HG02943 (cell line): ENCODE results near the gene HEY2.

Experiments
- ATAC-seq: cut with Tn5 transposase; IDR thresholded peaks from one replicate; pipeline ENCODE4 v1.9.1; 2021; ENCODE audit warnings: mild to moderate bottlenecking, low read depth, moderate library complexity; ENCODE audit not compliant: unreplicated experiment

The HEY2 gene

DNA sequence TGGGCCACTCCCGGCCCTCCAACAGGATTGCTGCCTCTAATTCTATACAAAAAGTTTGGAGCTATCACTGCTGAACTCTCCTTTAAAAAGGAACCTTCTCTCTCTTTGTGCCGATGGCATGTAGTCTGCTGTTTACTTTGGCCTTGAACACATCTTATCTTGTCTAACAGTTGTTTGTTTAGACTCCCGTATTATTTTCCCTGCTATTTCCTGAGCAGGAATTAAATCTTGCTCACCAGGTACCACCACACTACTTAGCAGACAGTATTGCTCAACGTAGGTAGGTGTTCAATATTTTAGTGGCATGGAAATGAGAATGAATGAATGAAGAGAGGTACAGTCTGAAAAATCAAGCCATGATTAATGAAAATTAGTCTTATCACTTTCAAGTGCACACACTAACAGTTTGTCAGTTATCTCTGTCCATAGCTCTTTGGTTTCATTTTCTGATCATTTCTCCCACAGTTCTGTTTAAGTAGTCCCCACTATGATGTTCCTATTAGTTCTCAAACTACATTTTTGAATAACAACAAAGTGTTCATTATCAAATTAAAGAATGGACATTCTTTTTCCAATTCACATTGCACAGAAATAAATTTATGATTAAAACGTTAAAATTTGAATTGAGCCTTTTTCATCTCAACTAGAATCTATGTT, 6.8 kb upstream of the HEY2 start:
- no peak for ATAC-seq

DNA sequence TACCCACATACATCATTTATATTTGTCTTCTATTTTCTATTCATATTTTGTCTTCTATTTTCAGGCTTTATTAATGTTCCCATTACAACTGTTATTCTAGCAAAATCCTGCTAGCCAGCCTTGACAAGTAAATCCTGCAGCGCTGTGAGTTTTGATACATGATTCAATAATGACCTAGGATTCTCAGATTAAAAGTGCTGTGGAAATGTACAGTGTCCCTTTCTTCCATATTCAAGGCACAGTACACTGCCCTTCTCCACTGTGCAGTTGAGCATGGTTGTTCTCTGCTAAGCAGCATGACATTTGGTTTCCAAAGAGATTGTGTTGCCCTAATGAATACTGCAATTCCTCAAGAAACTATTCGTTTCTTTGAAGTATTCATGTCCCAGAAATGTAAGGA, 5.8 kb upstream of the HEY2 start:
- ATAC-seq, result no peak

DNA sequence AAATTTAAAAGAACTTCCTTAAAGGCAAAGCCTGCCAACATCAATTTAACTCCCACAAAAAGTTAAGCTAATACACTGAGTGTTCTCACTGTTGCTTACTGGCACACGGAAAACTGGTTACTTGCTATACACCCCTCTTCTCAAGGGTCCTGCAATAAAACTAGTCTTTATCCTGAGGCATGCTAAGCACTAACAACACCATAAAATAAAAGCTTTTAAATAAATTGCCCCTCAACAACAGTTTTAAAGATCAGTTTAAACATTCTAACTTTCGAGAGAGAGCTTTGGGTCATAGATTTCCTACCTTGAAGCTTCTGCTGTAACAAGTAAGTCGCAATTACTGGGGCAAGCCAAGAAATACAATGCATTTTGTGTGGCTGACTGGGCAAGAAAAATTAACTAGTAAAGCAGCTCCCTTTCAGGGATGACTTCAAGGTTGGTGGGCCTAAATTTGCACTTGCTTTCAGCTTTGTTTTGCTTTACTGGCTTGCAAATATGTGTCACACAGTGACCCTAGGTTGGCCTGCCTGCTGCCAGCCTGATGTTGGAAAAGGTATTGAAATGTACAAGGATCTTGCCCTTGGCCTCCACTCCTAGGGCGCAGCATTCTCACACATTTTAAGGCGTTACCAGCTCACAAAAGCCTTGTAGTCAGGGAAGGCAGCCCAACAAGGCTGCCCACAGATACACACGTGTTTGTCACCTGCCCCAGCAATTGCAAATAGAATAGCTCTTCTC, 4.0 kb upstream of the HEY2 start:
- ATAC-seq, result no peak

DNA sequence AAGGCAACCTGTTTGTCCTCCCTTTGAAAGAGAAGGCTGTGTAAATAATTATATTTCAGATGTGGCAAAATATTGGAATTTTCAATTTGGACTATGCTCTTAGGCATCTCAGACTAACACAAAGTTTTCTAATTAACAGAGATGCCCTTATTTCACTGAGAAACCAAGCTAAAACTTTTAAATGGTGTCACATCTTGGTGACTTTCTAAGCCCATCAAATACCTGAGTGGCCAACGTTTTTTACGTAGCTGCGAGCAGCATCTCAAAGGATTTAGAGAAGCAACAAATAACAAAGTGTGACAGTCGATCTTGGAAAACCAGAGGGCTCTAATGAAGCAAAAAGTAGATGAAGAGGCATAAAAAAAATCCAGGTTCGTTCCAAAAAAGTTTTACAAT, 3.4 kb upstream of the HEY2 start:
- no peak for ATAC-seq

DNA sequence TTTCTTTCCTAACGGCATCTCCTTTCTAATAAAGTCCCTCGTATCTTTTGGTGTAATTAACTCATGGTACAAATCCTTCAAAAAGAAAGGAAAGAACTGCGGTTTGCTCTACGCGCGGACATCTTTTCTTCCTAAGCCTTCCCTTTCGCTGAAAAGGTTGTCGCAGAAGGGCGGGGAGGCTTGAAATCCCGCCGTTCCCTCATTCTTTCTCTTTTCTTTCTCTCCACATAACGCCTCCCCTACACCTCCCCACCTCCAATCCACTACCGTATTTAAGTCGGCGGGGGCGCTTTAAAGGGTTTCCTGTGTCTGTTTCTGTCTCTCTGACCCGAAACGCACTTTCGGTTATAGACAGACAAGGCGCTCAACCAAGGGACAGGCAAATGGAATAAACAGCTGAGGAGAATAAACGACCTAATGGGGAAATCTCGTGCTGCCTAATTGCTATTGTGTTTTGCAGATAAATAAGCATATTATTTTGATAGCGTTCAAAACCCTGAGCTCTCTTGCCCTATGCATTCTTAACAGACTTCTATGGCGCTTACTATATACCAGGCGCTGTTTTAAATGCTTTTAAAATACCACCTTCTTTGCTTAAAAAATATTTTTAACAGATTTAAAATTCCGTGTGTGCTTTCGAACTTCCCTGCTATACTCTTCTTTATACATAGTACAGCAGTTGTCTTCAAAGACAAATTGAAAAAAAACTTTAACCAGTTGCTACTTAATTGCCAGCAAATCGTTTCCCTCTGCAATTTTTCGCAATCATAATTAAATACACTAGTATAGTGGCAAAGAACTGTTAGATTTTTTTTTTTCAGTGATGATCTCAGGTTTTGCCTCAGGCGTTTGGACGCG, 2.5 kb upstream of the HEY2 start:
- peak; percentile 53 for ATAC-seq

DNA sequence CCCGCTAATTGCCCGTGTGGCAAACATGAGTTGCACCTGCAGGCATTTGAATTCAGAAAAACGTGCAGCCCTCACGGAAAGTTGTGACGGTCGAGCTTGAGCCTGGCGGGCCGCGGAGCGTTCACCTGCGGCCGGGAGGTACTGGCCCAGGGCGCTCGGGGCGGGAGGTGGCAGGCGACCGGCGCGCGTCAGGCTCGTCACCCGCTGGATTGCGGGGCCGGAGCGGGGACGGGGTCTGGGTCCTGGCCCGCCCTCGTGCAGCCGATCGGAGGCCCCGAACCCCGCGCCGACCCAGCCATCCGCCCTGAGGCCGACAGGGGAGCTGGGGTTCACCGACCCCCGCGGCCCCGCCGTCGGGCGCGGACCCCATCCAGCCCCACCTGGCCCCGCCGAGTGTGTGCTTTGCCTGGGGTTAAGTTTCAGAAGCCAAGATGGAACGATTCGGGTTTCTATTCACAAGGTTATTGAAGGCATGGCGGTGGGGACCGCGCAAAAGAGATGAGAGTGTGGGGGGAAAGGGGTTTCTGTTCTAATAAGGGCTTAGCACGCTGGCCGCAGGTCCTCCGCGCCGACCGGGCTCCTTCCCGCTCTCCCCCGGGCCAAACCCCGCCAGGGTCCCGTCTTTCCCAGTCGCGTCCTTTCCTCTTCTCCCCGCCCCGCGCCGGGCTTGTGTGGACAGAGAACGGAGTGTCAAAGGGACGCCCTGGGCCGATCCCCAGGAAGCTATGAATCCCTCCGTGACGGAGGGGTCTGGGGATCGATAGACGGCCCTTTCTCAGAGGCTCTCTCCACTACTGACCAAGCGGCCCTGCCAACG, 1.6 kb upstream of the HEY2 start:
- no peak for ATAC-seq

DNA sequence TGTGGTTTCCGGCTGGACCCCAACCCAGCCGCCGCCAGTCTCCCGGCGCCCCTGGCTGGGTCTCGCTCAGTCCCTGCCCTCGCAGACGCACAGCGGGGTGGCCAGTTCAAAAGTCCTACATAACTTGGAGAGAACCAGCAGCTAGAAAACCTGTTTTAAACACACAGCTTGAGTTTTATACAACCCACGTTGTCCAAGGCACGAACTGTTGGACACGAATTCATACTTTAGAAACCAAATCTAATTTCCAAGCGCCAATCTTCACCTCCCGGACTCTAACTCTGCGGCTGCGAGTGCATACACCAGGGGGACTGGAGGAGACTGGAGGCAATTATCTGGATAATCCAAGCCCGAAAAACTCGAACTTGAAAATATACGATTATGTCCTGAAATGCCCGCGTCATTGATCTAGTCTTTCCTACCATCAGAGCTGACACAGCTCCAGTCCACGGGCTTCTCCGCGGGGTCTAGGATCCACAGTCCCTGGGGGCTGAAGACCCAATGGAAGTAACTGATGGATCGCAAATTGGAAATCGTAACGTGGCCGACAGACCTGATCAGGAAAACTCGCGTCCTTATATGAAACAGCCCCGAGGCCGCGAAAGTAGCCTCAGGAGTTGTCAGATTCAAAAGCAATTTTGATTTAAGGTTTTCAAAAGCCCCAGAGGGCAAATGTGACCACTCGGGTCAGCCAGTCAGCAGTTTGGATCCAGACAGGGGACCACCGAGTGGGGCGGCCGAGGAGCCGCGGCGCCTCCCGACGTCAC, 843 bp upstream of the HEY2 start:
- ATAC-seq, result no peak

DNA sequence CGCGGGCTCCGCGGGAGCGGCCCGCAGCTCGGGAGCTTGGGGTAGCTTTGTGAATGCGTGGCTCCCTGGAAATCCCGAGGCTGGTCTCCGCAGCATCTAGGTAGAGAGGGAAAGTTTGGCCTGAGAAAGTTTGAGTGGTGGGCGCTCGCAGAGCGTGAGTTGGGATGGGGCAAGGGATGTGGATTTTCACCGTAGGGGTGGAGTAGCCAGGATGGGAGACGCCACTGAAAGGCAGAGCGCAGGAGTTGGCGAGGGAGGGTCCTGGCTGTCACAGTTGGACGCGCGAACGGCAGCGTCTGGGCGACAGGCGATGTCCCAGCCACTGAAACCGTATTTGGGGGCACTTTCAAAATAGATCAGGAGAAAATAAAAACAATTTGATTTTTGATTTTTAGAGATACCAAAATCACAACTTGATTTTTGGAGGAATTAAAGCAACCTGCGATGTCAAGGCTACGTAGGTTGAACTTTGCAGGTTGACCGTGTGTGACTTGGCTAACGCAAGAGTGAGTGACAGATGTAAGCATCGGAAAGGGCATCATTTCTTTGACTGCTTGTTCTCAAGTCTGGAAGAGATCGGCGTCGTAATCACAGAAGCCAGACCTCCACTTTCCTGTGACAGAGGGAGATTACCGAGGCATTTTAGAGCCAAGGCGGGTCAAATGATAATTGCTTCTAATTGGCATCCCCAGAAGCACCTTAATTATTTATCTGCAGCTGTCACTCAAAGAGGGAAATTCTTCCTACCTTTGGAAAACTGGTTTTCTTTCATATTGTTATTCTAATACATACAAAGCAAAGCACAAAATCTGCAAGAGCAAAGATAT, 646 bp downstream of the HEY2 start:
- ATAC-seq, result no peak

DNA sequence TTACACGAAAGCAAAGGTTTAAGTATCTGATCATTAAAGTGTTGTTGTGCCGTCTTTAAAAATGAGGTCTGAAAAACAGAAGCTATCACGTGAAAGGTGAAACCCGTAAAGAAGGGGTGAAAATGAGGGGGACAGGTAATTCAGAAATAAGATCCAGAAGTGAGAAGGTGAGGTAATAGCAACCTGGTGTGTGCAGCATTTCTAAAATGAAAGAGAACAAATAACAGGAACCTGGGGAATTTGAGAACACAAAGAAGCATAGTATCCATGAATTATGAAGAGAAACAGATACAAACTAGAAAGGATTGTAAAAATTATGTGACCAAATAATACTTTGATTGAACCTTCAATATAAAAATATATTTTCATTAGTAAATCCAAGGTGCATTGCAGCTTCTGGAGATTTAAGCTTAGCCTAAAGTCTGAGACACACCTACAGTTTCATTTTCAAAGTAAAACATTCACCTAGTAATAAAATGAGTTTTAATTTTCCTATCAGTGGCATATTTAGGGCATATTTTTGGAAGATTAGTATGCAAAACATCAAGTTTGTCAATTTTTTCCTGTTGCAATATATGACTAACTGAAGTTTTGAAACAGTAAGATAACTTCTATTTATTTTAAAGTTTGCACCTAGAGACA, 1.4 kb downstream of the HEY2 start:
- ATAC-seq, result no peak

DNA sequence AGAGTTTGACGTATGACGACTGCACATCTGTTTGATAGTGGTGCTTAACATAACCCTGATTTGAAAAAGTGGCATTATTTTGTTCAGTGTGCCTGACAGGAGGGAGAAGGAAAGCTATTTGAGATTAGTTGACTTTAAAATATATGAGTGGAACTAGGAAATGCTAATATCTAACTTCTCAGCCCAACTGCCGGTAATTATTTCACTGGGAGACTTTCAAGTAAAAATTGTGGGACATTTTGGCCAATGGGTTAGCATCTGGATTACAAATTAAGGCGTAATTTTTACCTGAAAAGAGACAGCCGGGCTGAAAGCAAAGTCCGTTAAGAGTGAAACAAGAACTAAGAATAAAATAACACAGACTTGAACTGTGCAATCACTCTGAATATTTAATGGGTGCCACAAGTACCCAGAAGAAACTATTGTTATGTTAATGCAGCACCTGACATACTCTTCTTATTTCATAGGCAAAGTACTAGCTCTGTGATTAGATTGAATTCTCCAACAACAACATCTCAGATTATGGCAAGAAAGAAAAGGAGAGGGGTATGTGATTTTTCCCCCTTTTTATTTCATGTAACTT, 2.0 kb downstream of the HEY2 start:
- ATAC-seq, result no peak

DNA sequence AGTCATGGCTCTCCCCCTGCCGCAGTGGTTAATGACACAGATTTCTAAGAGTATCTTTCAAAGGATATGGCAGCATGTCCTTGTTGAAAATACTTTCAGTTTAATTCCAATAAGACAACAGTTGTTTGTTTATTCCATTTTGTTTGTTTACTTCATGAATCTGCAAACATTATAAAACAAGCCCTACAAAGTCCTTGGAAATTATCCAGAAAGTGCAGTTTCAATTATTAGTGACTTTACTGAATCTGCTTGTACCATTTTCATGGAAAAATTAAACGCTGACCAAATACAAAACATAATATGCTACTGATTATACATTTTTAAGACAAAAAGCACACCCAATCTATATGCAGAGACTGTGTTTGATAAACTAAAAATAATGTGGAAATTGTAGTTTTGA, 3.3 kb downstream of the HEY2 start:
- no peak for ATAC-seq

DNA sequence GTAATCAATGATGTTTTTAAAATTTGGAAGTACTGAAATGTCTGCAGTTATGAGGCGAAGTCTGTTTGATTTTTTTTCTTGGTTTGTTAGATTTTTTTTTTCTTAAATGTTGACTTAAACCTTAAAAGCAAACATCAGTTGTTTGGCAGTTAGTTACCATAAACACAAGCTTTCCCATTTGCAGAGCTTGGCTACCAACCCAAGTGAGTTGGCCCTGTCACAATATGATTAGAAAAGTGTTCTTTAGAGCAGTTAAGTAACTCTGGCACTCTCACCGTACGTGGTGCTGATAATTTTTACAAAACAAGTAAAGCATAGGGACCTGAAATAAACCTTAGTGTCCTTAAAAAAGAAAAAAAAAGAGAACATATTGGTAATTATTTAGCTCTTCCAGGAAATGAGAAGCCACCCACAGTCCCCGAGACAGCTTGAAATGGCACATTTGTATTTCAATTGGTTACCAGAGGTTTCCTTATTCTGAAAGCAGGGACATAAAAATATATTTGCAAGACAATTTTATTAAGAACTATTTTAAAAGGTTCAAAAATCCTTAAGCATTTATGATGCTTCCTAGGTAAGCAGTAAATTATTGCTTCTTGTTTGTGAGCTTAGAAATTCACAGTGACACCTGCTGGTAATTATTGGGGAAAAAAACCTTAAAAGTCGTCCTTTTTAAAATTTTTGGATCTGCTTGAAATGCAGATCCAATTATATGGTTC, 3.9 kb downstream of the HEY2 start:
- no peak for ATAC-seq

DNA sequence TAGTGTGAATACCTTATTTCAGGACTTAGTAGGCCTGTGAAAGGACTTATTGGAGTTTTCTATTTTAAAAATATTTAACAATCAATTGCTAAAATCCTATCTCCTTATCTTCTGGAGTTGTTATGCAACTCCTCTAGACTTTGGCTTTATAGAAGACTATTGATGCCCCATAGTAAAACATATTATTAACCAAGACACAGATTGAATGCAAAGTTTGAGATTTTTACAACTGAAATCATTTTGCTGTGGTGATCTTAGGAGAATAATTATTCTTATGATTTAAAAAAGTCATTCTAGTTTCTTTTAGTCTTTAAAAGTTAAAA, 4.5 kb downstream of the HEY2 start:
- ATAC-seq, result no peak

DNA sequence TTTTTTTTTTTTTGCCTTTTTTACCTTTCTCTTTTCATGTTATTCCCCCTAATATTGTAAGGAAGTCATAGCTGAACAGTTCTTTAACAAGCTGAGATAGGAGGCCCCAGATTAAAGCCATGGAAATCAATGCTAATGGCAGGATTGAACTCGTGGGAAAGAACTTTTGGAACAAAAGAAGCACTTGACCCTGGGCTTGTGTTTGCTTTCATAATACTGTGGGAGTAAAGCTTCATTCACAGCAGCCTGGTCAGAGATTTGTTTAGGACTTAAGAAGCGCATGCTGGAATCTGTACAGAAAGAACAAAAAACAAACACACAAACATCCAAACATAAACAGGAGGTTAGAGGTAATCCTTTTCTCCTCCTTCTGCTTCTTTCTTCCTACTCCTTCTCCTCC, 5.1 kb downstream of the HEY2 start:
- no peak for ATAC-seq

DNA sequence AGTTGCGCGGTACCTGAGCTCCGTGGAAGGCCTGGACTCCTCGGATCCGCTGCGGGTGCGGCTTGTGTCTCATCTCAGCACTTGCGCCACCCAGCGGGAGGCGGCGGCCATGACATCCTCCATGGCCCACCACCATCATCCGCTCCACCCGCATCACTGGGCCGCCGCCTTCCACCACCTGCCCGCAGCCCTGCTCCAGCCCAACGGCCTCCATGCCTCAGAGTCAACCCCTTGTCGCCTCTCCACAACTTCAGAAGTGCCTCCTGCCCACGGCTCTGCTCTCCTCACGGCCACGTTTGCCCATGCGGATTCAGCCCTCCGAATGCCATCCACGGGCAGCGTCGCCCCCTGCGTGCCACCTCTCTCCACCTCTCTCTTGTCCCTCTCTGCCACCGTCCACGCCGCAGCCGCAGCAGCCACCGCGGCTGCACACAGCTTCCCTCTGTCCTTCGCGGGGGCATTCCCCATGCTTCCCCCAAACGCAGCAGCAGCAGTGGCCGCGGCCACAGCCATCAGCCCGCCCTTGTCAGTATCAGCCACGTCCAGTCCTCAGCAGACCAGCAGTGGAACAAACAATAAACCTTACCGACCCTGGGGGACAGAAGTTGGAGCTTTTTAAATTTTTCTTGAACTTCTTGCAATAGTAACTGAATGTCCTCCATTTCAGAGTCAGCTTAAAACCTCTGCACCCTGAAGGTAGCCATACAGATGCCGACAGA, 9.9 kb downstream of the HEY2 start:
- no peak for ATAC-seq

DNA sequence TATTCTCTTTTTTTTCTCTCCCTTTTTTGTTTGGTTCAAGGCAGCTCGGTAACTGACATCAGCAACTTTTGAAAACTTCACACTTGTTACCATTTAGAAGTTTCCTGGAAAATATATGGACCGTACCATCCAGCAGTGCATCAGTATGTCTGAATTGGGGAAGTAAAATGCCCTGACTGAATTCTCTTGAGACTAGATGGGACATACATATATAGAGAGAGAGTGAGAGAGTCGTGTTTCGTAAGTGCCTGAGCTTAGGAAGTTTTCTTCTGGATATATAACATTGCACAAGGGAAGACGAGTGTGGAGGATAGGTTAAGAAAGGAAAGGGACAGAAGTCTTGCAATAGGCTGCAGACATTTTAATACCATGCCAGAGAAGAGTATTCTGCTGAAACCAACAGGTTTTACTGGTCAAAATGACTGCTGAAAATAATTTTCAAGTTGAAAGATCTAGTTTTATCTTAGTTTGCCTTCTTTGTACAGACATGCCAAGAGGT, 10.6 kb downstream of the HEY2 start:
- ATAC-seq, result no peak

DNA sequence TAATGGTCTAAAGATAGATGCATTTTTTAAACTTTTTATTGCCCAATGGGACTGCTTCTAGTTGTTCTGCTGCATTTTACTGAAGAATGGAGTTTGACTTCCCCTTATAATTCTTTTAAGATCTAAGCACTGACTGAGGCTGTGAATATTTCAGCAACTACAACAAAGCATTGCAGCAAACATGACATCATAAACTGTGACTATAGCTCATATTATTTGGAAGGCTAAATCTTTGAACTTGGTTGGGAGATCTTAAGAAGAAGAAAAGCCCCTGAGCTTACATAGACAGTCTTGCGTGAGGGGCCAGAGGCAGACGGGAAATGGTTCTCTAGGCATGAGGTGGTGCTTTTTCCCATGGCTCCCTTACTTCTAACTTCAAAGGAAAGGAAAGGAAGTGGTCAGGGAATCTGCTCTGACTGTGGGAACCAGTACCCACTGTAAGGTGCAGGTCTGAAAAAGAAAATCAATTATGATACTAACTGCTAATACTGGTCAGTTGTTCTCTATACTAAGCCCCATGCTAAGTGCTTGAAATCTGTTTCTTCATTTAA, 14.8 kb downstream of the HEY2 start:
- ATAC-seq, result no peak
